Common myeloid progenitor, CD34-positive (primary cell): ENCODE measurements around the gene MYO10.

Experiments
- CTCF ChIA-PET: fragments of 350-600 bp; sonication (Branson Sonifier 250); formaldehyde crosslinking; loops from one replicate; lab custom pipeline; 2021; ENCODE audit warnings: antibody characterized with exemption; lab: Charles Lee
- POLR2A ChIA-PET: fragments of 350-600 bp; sonication (Branson Sonifier 250); formaldehyde crosslinking; loops from one replicate; lab custom pipeline; 2021; ENCODE audit warnings: antibody characterized with exemption; lab: Charles Lee
- DNase-seq, 3 donors: peaks; one replicate each; pipeline versions ENCODE4 v3.0.0 to v3.0.0-alpha.2; 2013
- H3K27ac ChIP-seq, 2 experiments: 1 replicate in 1 of 2; 2 replicates in 1 of 2; pipeline ENCODE4 v1.7.0; 2013; ENCODE audit warnings: inconsistent platforms in 2 of 2, low read length in 2 of 2, mild to moderate bottlenecking in 2 of 2, low read depth in 1 of 2, moderate library complexity in 1 of 2; ENCODE audit not compliant: severe bottlenecking in 2 of 2, insufficient read depth in 1 of 2, poor library complexity in 1 of 2
- H3K27me3 ChIP-seq, 5 experiments: replicated peaks in 2 of 5; 1 replicate in 3 of 5; 2 replicates in 2 of 5; pipeline versions ENCODE4 v1.6.1 to v1.7.0; 2013; ENCODE audit warnings: low read length in 4 of 5, mild to moderate bottlenecking in 2 of 5, moderate library complexity in 2 of 5, inconsistent platforms in 1 of 5; ENCODE audit not compliant: insufficient read depth in 5 of 5, control insufficient read depth in 4 of 5
- H3K36me3 ChIP-seq, 4 experiments: 1 replicate in 2 of 4; 2 replicates in 2 of 4; pipeline versions ENCODE4 v1.6.1 to v1.7.0; 2013; ENCODE audit warnings: low read length in 3 of 4, control low read depth in 1 of 4, mild to moderate bottlenecking in 1 of 4; ENCODE audit not compliant: control insufficient read depth in 4 of 4, insufficient read depth in 4 of 4
- H3K4me1 ChIP-seq, 4 experiments: 1 replicate in 3 of 4; 2 replicates in 1 of 4; pipeline versions ENCODE4 v1.6.1 to v1.7.1; 2013; ENCODE audit warnings: low read length in 3 of 4, mild to moderate bottlenecking in 3 of 4, control low read depth in 1 of 4, inconsistent platforms in 1 of 4, moderate library complexity in 1 of 4; ENCODE audit not compliant: control insufficient read depth in 4 of 4, insufficient read depth in 4 of 4; ENCODE audit errors: control extremely low read depth in 1 of 4
- H3K4me3 ChIP-seq, 7 experiments: 1 replicate in 4 of 7; 2 replicates in 3 of 7; pipeline versions ENCODE4 v1.5.1 to v1.7.0; 2013; ENCODE audit warnings: mild to moderate bottlenecking in 7 of 7, low read length in 6 of 7, moderate library complexity in 6 of 7, inconsistent platforms in 2 of 7, low read depth in 2 of 7, control low read depth in 1 of 7; ENCODE audit not compliant: insufficient read depth in 4 of 7, control insufficient read depth in 1 of 7; ENCODE audit errors: extremely low read depth in 1 of 7
- H3K9me3 ChIP-seq, 5 experiments: 1 replicate in 4 of 5; 2 replicates in 1 of 5; pipeline versions ENCODE4 v1.6.1 to v1.7.1; 2013; ENCODE audit warnings: low read length in 4 of 5, mild to moderate bottlenecking in 2 of 5, inconsistent platforms in 1 of 5, low read depth in 1 of 5, moderate library complexity in 1 of 5; ENCODE audit not compliant: control insufficient read depth in 4 of 5, insufficient read depth in 2 of 5; ENCODE audit errors: control extremely low read depth in 1 of 5
- WGBS: methylation state at CpG from one replicate; pipeline ENCODE4 v1.1.5; 2013; ENCODE audit not compliant: insufficient coverage; 5-methylcytosine and 5-hydroxymethylcytosine counted together

MYO10 gene

GRCh38 chr5:16812448-16812847 lies 123.6 kb downstream of the MYO10 start:
- Histone ChIP-seq H3K36me3 (no peaks in the 10 kb centered on the region), H3K27ac (no peak overlapping the region), H3K27me3 (peaks cover 0 to 2% (median 0%) of the 10 kb centered on the region in 5 experiments), H3K9me3 (no peaks in the 10 kb centered on the region), H3K4me3 (no peak overlapping the region), H3K4me1 (no peaks in the 10 kb centered on the region)
- ChIA-PET POLR2A (no interaction called here), CTCF (no interaction called here)
- 100% methylated on average over 1 of the region's 3 CpGs for WGBS
- no peak for DNase-seq

- no peaks in the 10 kb centered on the region for H3K9me3 ChIP-seq
- CTCF ChIA-PET: no interaction called here
- H3K27me3 ChIP-seq: peaks cover 0 to 2% (median 0%) of the 10 kb centered on the region in 5 experiments
- no peak overlapping the region for H3K4me3 ChIP-seq
- 98% methylated on average over 9 of the region's 9 CpGs for WGBS
- no peak overlapping the region for H3K27ac ChIP-seq
- H3K36me3 ChIP-seq: no peaks in the 10 kb centered on the region
- H3K4me1 ChIP-seq: peaks cover 0 to 9% (median 7%) of the 10 kb centered on the region in 4 experiments
- POLR2A ChIA-PET: no interaction called here
- DNase-seq: no peak
Observed at GRCh38 chr5:16810208-16810854, 125.8 kb downstream of the MYO10 start.

- no peak overlapping the region for H3K4me3 ChIP-seq
- peaks cover 0 to 2% (median 0%) of the 10 kb centered on the region in 5 experiments for H3K27me3 ChIP-seq
- DNase-seq: no peak
- ChIA-PET POLR2A (no interaction called here), CTCF (no interaction called here)
- 94% methylated on average over 11 of the region's 12 CpGs for WGBS
- H3K36me3 ChIP-seq: no peaks in the 10 kb centered on the region
- H3K27ac ChIP-seq: no peak overlapping the region
- H3K9me3 ChIP-seq: no peaks in the 10 kb centered on the region
- H3K4me1 ChIP-seq: peaks cover 0 to 9% (median 7%) of the 10 kb centered on the region in 4 experiments
Observed at GRCh38 chr5:16809395-16810207, 126.5 kb downstream of the MYO10 start.

- H3K27me3 ChIP-seq: peaks cover 0 to 2% (median 0%) of the 10 kb centered on the region in 5 experiments
- CTCF ChIA-PET: no interaction called here
- H3K36me3 ChIP-seq: no peaks in the 10 kb centered on the region
- H3K27ac ChIP-seq: no peak overlapping the region
- DNase-seq: no peak
- H3K4me3 ChIP-seq: no peak overlapping the region
- H3K4me1 ChIP-seq: peaks cover 0 to 9% (median 7%) of the 10 kb centered on the region in 4 experiments
- H3K9me3 ChIP-seq: no peaks in the 10 kb centered on the region
- 98% methylated on average over 11 of the region's 11 CpGs for WGBS
- POLR2A ChIA-PET: no interaction called here
Observed at GRCh38 chr5:16809010-16809394, 127.1 kb downstream of the MYO10 start.

- H3K4me1 ChIP-seq: peaks cover 0 to 9% (median 7%) of the 10 kb centered on the region in 4 experiments
- ChIA-PET POLR2A (no interaction called here), CTCF (interaction anchor here (1.2 to 2.4 kb wide), 2 partner anchors 17 to 382 kb away, joined by 4 to 9 read pairs; no protein-coding TSS in a partner anchor)
- DNase-seq: no peak
- no peaks in the 10 kb centered on the region for H3K36me3 ChIP-seq
- H3K27me3 ChIP-seq: peaks cover 0 to 2% (median 0%) of the 10 kb centered on the region in 5 experiments
- H3K27ac ChIP-seq: no peak overlapping the region
- H3K4me3 ChIP-seq: no peak overlapping the region
- 94% methylated on average over 5 of the region's 7 CpGs for WGBS
- no peaks in the 10 kb centered on the region for H3K9me3 ChIP-seq
Observed at GRCh38 chr5:16808021-16808420, 128.1 kb downstream of the MYO10 start.

GRCh38 chr5:16807547-16807864 lies 128.6 kb downstream of the MYO10 start:
- H3K4me1 ChIP-seq: peaks cover 0 to 9% (median 7%) of the 10 kb centered on the region in 4 experiments
- DNase-seq: no peak
- H3K9me3 ChIP-seq: no peaks in the 10 kb centered on the region
- H3K27me3 ChIP-seq: peaks cover 0 to 2% (median 0%) of the 10 kb centered on the region in 5 experiments
- no peaks in the 10 kb centered on the region for H3K36me3 ChIP-seq
- no peak overlapping the region for H3K27ac ChIP-seq
- WGBS: 91% methylated on average over 5 of the region's 5 CpGs
- no peak overlapping the region for H3K4me3 ChIP-seq
- ChIA-PET POLR2A (no interaction called here), CTCF (interaction anchor here (1.2 to 2.4 kb wide), 2 partner anchors 16 to 383 kb away, joined by 4 to 9 read pairs; no protein-coding TSS in a partner anchor)
